Liver (tissue), 3 donors: ENCODE results near the gene AQP5.

Source experiments
- CTCF ChIP-seq: fragments of 150-350 bp; IDR thresholded peaks from 2 replicates; pipeline ENCODE4 v1.5.1; 2017; ENCODE audit warnings: improper control_type of control experiment, low read depth, low read length; ENCODE audit not compliant: missing input control
- EGR1 ChIP-seq, 2 donors: IDR thresholded peaks; 2 replicates each; pipeline ENCODE4 v1.6.1; 2016 to 2018; ENCODE audit warnings: antibody characterized with exemption in 2 of 2, low read depth in 2 of 2
- FOXA1 ChIP-seq: IDR thresholded peaks from 2 replicates; pipeline ENCODE4 v1.6.1; 2016; ENCODE audit warnings: antibody characterized with exemption
- GABPA ChIP-seq, 2 donors: IDR thresholded peaks in 1 of 2; conservative IDR thresholded peaks in 1 of 2; 2 replicates each; pipeline ENCODE4 v1.6.1; 2016; ENCODE audit warnings: antibody characterized with exemption in 2 of 2, mild to moderate bottlenecking in 1 of 2, moderate library complexity in 1 of 2
- HNF4G ChIP-seq: IDR thresholded peaks from 2 replicates; pipeline ENCODE4 v1.6.1; 2016; ENCODE audit warnings: antibody characterized with exemption
- REST ChIP-seq: IDR thresholded peaks from 2 replicates; pipeline ENCODE4 v1.6.1; 2016; ENCODE audit warnings: antibody characterized with exemption, mild to moderate bottlenecking
- SP1 ChIP-seq: IDR thresholded peaks from 2 replicates; pipeline ENCODE4 v1.6.1; 2018; ENCODE audit warnings: antibody characterized with exemption, mild to moderate bottlenecking
- TAF1 ChIP-seq: conservative IDR thresholded peaks from 2 replicates; pipeline ENCODE4 v1.6.1; 2016; ENCODE audit warnings: antibody characterized with exemption, mild to moderate bottlenecking
- ZBTB33 ChIP-seq: IDR thresholded peaks from 2 replicates; pipeline ENCODE4 v1.6.1; 2016; ENCODE audit warnings: antibody characterized with exemption
- donor health status: healthy.
- donor health status: healthy.

- TF ChIP-seq GABPA (IDR thresholded peaks at IDR 0.05 in 1 of 2, conservative IDR thresholded peaks at IDR 0.05 in 1 of 2): no peak
- no peak for TF ChIP-seq CTCF
- TF ChIP-seq EGR1 (IDR thresholded peaks at IDR 0.05; ENCODE audit: low read depth in 2 of 2): no peak
- TF ChIP-seq SP1: no peak
- TF ChIP-seq FOXA1: no peak
- no peak for TF ChIP-seq REST
- no peak for TF ChIP-seq TAF1
- no peak for TF ChIP-seq ZBTB33
- no peak for TF ChIP-seq HNF4G
Measured at GRCh38 chr12:49966511-49967041, 4.9 kb downstream of the AQP5 start.
